GM12864 (cell line): ENCODE data around the gene PKN3.

ENCODE experiments used
- DNase-seq: peaks from one replicate; pipeline ENCODE4 v3.0.0-alpha.2; 2011; ENCODE audit warnings: low read depth
- H3K4me3 ChIP-seq: 2 replicates; pipeline ENCODE4 v1.5.1; 2011; ENCODE audit warnings: mild to moderate bottlenecking, low read depth, low read length, control low read depth
- CTCF ChIP-seq: IDR thresholded peaks from 2 replicates; pipeline ENCODE4 v1.5.1; 2011; ENCODE audit warnings: low read depth, mild to moderate bottlenecking, moderate library complexity, low read length, control low read depth, inconsistent platforms; ENCODE audit errors: missing control alignments

Gene PKN3

GRCh38 chr9:128731691-128732090, 29.4 kb downstream of the PKN3 start:
- no peak for TF ChIP-seq CTCF
- no peak overlapping the region for H3K4me3 ChIP-seq

GRCh38 chr9:128732576-128732975, 30.3 kb downstream of the PKN3 start:
- H3K4me3 ChIP-seq: no peak overlapping the region
- DNase-seq: no peak
- TF ChIP-seq CTCF: no peak

More at GRCh38 chr9:128731691-128732090, 29.4 kb downstream of the PKN3 start:
- DNase-seq: no peak

- DNase-seq: no peak
- H3K4me3 ChIP-seq: no peak overlapping the region
- TF ChIP-seq CTCF: peak; percentile 14
Observed at GRCh38 chr9:128733256-128733655, 31.0 kb downstream of the PKN3 start.

GRCh38 chr9:128735373-128735772, 33.1 kb downstream of the PKN3 start:
- H3K4me3 ChIP-seq: no peak overlapping the region
- TF ChIP-seq CTCF: no peak
- DNase-seq: no peak

GRCh38 chr9:128742401-128742800, 40.1 kb downstream of the PKN3 start:
- no peak for TF ChIP-seq CTCF
- H3K4me3 ChIP-seq: no peak overlapping the region
- DNase-seq: no peak

- H3K4me3 ChIP-seq: no peak overlapping the region
- no peak for TF ChIP-seq CTCF
- no peak for DNase-seq
Observed at GRCh38 chr9:128743421-128743820, 41.1 kb downstream of the PKN3 start.

GRCh38 chr9:128747241-128747640, 44.9 kb downstream of the PKN3 start:
- H3K4me3 ChIP-seq: no peak overlapping the region
- TF ChIP-seq CTCF: no peak
- DNase-seq: no peak
